HCT116 (cell line): Measurements from ENCODE around the gene ZNF737.
"Not testable (repeated sequence)": the region's sequence is repeated elsewhere in the genome, so short reads cannot be mapped to it uniquely, and the experiment has no call there.

Experiments
- CTCF ChIP-seq, 3 experiments: fragments of 200-600 bp in 1 of 3; sonication (generic) in 1 of 3; IDR thresholded peaks in 2 of 3; conservative IDR thresholded peaks in 1 of 3; 2 replicates each; pipeline ENCODE4 v1.5.1; 2012 to 2017; ENCODE audit warnings: low read depth in 2 of 3, low read length in 2 of 3, antibody characterized with exemption in 1 of 3, borderline replicate concordance in 1 of 3, control low read depth in 1 of 3, mild to moderate bottlenecking in 1 of 3, mixed read lengths in 1 of 3, mixed run types in 1 of 3, moderate library complexity in 1 of 3; ENCODE audit not compliant: insufficient read depth in 1 of 3
- EZH2 ChIP-seq: fragments of 200-600 bp; sonication (generic); IDR thresholded peaks from 2 replicates; pipeline ENCODE4 v1.6.1; 2017; ENCODE audit warnings: antibody characterized with exemption, mixed run types
- POLR2A ChIP-seq: IDR thresholded peaks from 2 replicates; pipeline ENCODE4 v1.7.0; 2011; ENCODE audit warnings: borderline replicate concordance; ENCODE audit not compliant: insufficient read depth, insufficient read length; ENCODE audit errors: extremely low read depth
- REST ChIP-seq: IDR thresholded peaks from 2 replicates; pipeline ENCODE4 v1.6.1; 2012; ENCODE audit warnings: low read depth

DNA sequence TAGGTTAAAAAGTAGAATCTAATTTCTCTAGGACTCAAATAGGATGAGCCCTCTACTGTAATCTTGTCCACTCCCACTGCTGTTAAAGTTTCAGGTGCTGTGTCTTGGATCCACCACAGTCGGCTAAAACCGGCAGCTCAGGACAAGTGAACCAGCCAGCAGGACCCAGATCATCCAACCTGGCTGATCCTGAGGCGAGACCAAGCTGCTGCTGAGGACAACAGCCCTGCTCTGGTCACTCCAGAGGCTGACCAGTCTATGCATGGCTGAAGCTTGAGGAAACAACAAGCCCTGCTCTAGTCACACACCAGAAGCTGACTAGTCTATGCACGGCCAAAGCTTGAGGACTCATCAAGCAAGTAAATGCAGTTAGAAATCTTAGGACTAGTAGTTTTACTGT, 49.4 kb upstream of the ZNF737 start:
- not testable (repeated sequence) for TF ChIP-seq POLR2A; CTCF (IDR thresholded peaks at IDR 0.05 in 2 of 3, conservative IDR thresholded peaks at IDR 0.05 in 1 of 3; ENCODE audit: borderline replicate concordance in 1 of 3, insufficient read depth in 1 of 3, low read depth in 2 of 3, low read length in 2 of 3); EZH2; REST
